Parathyroid adenoma (tissue), 2 donors: ENCODE measurements around the gene CAMTA1.

Source experiments
- H2AFZ ChIP-seq: fragments of 300-600 bp; sonication (generic); one replicate; pipeline ENCODE4 v1.7.0; 2017; ENCODE audit warnings: antibody characterized with exemption, mild to moderate bottlenecking
- H3K27ac ChIP-seq: fragments of 300-600 bp; sonication (generic); one replicate; pipeline ENCODE4 v1.7.0; 2017
- H3K27me3 ChIP-seq: fragments of 300-600 bp; sonication (generic); one replicate; pipeline ENCODE4 v1.7.0; 2017; ENCODE audit warnings: low read length; ENCODE audit not compliant: control insufficient read depth, insufficient read depth
- H3K36me3 ChIP-seq: fragments of 300-600 bp; sonication (generic); one replicate; pipeline ENCODE4 v1.7.0; 2017; ENCODE audit warnings: low read length; ENCODE audit not compliant: control insufficient read depth, insufficient read depth
- H3K4me1 ChIP-seq: fragments of 300-600 bp; sonication (generic); one replicate; pipeline ENCODE4 v1.7.0; 2017; ENCODE audit warnings: control low read depth
- H3K4me2 ChIP-seq: fragments of 300-600 bp; sonication (generic); one replicate; pipeline ENCODE4 v1.7.0; 2017; ENCODE audit warnings: low read length
- H3K4me3 ChIP-seq: fragments of 300-600 bp; sonication (generic); one replicate; pipeline ENCODE4 v1.7.0; 2017; ENCODE audit warnings: low read depth, low read length
- H3K79me2 ChIP-seq: fragments of 300-600 bp; sonication (generic); one replicate; pipeline ENCODE4 v1.7.0; 2017; ENCODE audit warnings: control low read depth
- H3K9ac ChIP-seq: fragments of 300-600 bp; sonication (generic); one replicate; pipeline ENCODE4 v1.7.0; 2017; ENCODE audit warnings: mild to moderate bottlenecking
- H3K9me3 ChIP-seq: fragments of 300-600 bp; sonication (generic); one replicate; pipeline ENCODE4 v1.7.0; 2017; ENCODE audit warnings: low read length; ENCODE audit not compliant: control insufficient read depth
- CTCF ChIP-seq: fragments of 300-600 bp; sonication (generic); IDR thresholded peaks from one replicate; pipeline ENCODE4 v1.7.0; 2017; ENCODE audit warnings: antibody characterized with exemption, mild to moderate bottlenecking
- donor health status: primary hyperparathyroidism.

CAMTA1 gene

GRCh38 chr1:6848816-6849215, 63.6 kb downstream of the CAMTA1 start:
- H3K4me3 ChIP-seq: no peak overlapping the region
- no peak overlapping the region for H3K4me2 ChIP-seq
- H3K9me3 ChIP-seq: no peaks in the 10 kb centered on the region
- H2AFZ ChIP-seq: no peak overlapping the region
- no peak overlapping the region for H3K27ac ChIP-seq
- H3K36me3 ChIP-seq: no peaks in the 10 kb centered on the region
- H3K9ac ChIP-seq: no peak overlapping the region
- no peaks in the 10 kb centered on the region for H3K4me1 ChIP-seq
- H3K79me2 ChIP-seq: peaks cover 13% of the 10 kb centered on the region
- H3K27me3 ChIP-seq: no peaks in the 10 kb centered on the region
- TF ChIP-seq CTCF: no peak

- Histone ChIP-seq H3K9me3 (no peaks in the 10 kb centered on the region), H3K9ac (no peak overlapping the region), H2AFZ (no peak overlapping the region), H3K79me2 (peaks cover 13% of the 10 kb centered on the region), H3K27ac (no peak overlapping the region), H3K4me3 (no peak overlapping the region), H3K4me1 (no peaks in the 10 kb centered on the region), H3K4me2 (no peak overlapping the region), H3K27me3 (no peaks in the 10 kb centered on the region), H3K36me3 (no peaks in the 10 kb centered on the region)
- TF ChIP-seq CTCF: no peak
Observed at GRCh38 chr1:6850537-6850936, 65.3 kb downstream of the CAMTA1 start.

- H3K4me2 ChIP-seq: no peak overlapping the region
- H3K4me1 ChIP-seq: no peaks in the 10 kb centered on the region
- peaks cover 4% of the 10 kb centered on the region for H3K79me2 ChIP-seq
Observed at GRCh38 chr1:6852136-6852890, 67.1 kb downstream of the CAMTA1 start.

GRCh38 chr1:6854166-6854565, 68.9 kb downstream of the CAMTA1 start:
- H3K27ac ChIP-seq: no peak overlapping the region
- H3K4me2 ChIP-seq: no peak overlapping the region
- no peaks in the 10 kb centered on the region for H3K27me3 ChIP-seq
- no peak overlapping the region for H2AFZ ChIP-seq
- H3K79me2 ChIP-seq: peaks cover 3% of the 10 kb centered on the region
- H3K4me1 ChIP-seq: no peaks in the 10 kb centered on the region
- no peaks in the 10 kb centered on the region for H3K9me3 ChIP-seq
- H3K36me3 ChIP-seq: no peaks in the 10 kb centered on the region
- no peak overlapping the region for H3K9ac ChIP-seq
- no peak for TF ChIP-seq CTCF
- H3K4me3 ChIP-seq: no peak overlapping the region

More at GRCh38 chr1:6852136-6852890, 67.1 kb downstream of the CAMTA1 start:
- Histone ChIP-seq H3K9ac (no peak overlapping the region), H3K9me3 (no peaks in the 10 kb centered on the region), H2AFZ (no peak overlapping the region), H3K4me3 (no peak overlapping the region), H3K36me3 (no peaks in the 10 kb centered on the region), H3K27me3 (no peaks in the 10 kb centered on the region), H3K27ac (no peak overlapping the region)
- no peak for TF ChIP-seq CTCF

- Histone ChIP-seq H3K4me2 (no peak overlapping the region), H3K9me3 (no peaks in the 10 kb centered on the region), H3K4me1 (no peaks in the 10 kb centered on the region), H2AFZ (no peak overlapping the region), H3K79me2 (peaks cover 7% of the 10 kb centered on the region), H3K27me3 (no peaks in the 10 kb centered on the region), H3K9ac (no peak overlapping the region), H3K27ac (no peak overlapping the region), H3K4me3 (no peak overlapping the region), H3K36me3 (no peaks in the 10 kb centered on the region)
- no peak for TF ChIP-seq CTCF
Observed at GRCh38 chr1:6857831-6858230, 72.6 kb downstream of the CAMTA1 start.
